Endodermal cell (in vitro differentiated cells): Measurements from ENCODE around the gene PDLIM4. TPM values are rescaled to one million over a fixed set of nuclear protein-coding genes. Genes with fewer than 3 reads are reported as not detected.

Experiments
- DNase-seq: peaks from one replicate; pipeline ENCODE4 v3.0.0-alpha.2; 2017
- H3K27ac ChIP-seq: 2 replicates; pipeline ENCODE4 v1.5.1; 2013; ENCODE audit warnings: mild to moderate bottlenecking, low read depth, low read length, moderate library complexity
- H3K27me3 ChIP-seq: 2 replicates; pipeline ENCODE4 v1.6.1; 2013; ENCODE audit warnings: mild to moderate bottlenecking, low read length, moderate library complexity; ENCODE audit not compliant: insufficient read depth, control insufficient read depth, poor library complexity, severe bottlenecking
- H3K36me3 ChIP-seq: 2 replicates; pipeline ENCODE4 v1.7.0; 2013; ENCODE audit warnings: mild to moderate bottlenecking, low read length, moderate library complexity; ENCODE audit not compliant: control insufficient read depth, insufficient read depth
- H3K4me1 ChIP-seq: one replicate; pipeline ENCODE4 v1.7.0; 2013; ENCODE audit warnings: low read length; ENCODE audit not compliant: control insufficient read depth, insufficient read depth
- H3K4me3 ChIP-seq: 2 replicates; pipeline ENCODE4 v1.5.1; 2013; ENCODE audit warnings: mild to moderate bottlenecking, low read length, moderate library complexity
- H3K9ac ChIP-seq: 2 replicates; pipeline ENCODE4 v1.6.1; 2013; ENCODE audit warnings: mild to moderate bottlenecking, low read length, moderate library complexity; ENCODE audit not compliant: poor library complexity, severe bottlenecking; ENCODE audit errors: extremely low read depth
- H3K9me3 ChIP-seq: 2 replicates; pipeline ENCODE4 v1.6.1; 2013; ENCODE audit warnings: mild to moderate bottlenecking, low read length, moderate library complexity; ENCODE audit not compliant: control insufficient read depth
- H3K27ac Mint-ChIP-seq: 2 replicates; pipeline ENCODE4 v1.8.0; 2020; ENCODE audit warnings: mixed read lengths
- H3K27me3 Mint-ChIP-seq: 2 replicates; pipeline ENCODE4 v1.8.0; 2021; ENCODE audit warnings: mild to moderate bottlenecking, mixed read lengths; ENCODE audit not compliant: insufficient read depth
- H3K36me3 Mint-ChIP-seq: 2 replicates; pipeline ENCODE4 v1.8.0; 2020; ENCODE audit warnings: low read depth, mixed read lengths
- H3K4me1 Mint-ChIP-seq: 2 replicates; pipeline ENCODE4 v1.8.0; 2020; ENCODE audit warnings: mixed read lengths
- H3K4me3 Mint-ChIP-seq: 2 replicates; pipeline ENCODE4 v1.8.0; 2020; ENCODE audit warnings: mild to moderate bottlenecking, moderate library complexity, mixed read lengths
- H3K9me3 Mint-ChIP-seq: 2 replicates; pipeline ENCODE4 v1.8.0; 2020; ENCODE audit warnings: mild to moderate bottlenecking, mixed read lengths
- WGBS, 2 experiments: methylation state at CpG; one replicate each; pipeline versions ENCODE4 v1.1.5 to v1.1.7; 2013; ENCODE audit warnings: missing lambda C conversion rate in 2 of 2, mixed read lengths in 1 of 2; ENCODE audit not compliant: insufficient coverage in 1 of 2, insufficient read length in 1 of 2; 5-methylcytosine and 5-hydroxymethylcytosine counted together
- total RNA-seq, 2 donors: library from RNA; stranded (reverse); fragmentation: NEBNext Ultra II Directional in 1 of 2; extraction: Animal tissue kit (Norgen Biotek cat#: 25700) in 1 of 2; gene quantifications; 2 replicates in 1 of 2; 3 replicates in 1 of 2; pipeline ENCODE4 v1.2.1, GENCODE V29; 2021
- TF ChIP-seq, protein P1 (sequence below): fragments of 200-600 bp; sonication (generic); conservative IDR thresholded peaks from 2 replicates; pipeline ENCODE4 v1.5.0; 2021; ENCODE audit warnings: antibody characterized with exemption, mild to moderate bottlenecking

PDLIM4 gene
- total RNA-seq, 2 donors from 2014 or later, result 9.0 to 11.2 TPM

DNA sequence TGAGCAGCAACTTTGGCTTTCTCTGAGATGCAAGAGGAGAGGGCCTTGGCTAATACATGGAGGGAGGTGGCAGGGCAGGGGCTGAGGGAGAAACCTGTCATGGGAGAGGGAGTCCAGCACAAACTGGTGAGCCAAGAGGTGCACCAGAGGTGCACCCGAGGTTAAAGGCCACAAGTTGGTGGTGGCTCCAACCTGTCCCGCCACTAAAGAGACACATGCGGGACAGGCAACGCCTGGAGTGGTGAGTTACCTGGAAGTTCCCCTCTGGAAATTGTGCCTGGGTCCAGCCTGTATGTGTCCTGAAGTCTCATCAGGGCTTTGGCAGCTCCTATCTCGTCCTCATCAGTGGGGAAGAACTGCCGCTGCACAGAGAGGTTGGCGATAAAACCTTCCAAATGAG lies 43.8 kb upstream of the PDLIM4 start:
- H3K4me3 ChIP-seq, result no peak overlapping the region
- Mint-ChIP-seq H3K27ac (no peak overlapping the region), H3K36me3 (no peaks in the 10 kb centered on the region), H3K4me3 (no peak overlapping the region), H3K9me3 (no peaks in the 10 kb centered on the region), H3K27me3 (no peaks in the 10 kb centered on the region), H3K4me1 (no peaks in the 10 kb centered on the region)
- no peaks in the 10 kb centered on the region for H3K27me3 ChIP-seq
- H3K4me1 ChIP-seq, result no peaks in the 10 kb centered on the region
- TF ChIP-seq, protein P1, sequence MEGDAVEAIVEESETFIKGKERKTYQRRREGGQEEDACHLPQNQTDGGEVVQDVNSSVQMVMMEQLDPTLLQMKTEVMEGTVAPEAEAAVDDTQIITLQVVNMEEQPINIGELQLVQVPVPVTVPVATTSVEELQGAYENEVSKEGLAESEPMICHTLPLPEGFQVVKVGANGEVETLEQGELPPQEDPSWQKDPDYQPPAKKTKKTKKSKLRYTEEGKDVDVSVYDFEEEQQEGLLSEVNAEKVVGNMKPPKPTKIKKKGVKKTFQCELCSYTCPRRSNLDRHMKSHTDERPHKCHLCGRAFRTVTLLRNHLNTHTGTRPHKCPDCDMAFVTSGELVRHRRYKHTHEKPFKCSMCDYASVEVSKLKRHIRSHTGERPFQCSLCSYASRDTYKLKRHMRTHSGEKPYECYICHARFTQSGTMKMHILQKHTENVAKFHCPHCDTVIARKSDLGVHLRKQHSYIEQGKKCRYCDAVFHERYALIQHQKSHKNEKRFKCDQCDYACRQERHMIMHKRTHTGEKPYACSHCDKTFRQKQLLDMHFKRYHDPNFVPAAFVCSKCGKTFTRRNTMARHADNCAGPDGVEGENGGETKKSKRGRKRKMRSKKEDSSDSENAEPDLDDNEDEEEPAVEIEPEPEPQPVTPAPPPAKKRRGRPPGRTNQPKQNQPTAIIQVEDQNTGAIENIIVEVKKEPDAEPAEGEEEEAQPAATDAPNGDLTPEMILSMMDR, result no peak
- 93 to 95% methylated on average over 6 to 7 of the region's 7 CpGs for WGBS, 2 experiments
- DNase-seq, result no peak
- no peaks in the 10 kb centered on the region for H3K9me3 ChIP-seq
- no peak overlapping the region for H3K9ac ChIP-seq
- peaks cover 3% of the 10 kb centered on the region for H3K36me3 ChIP-seq
- H3K27ac ChIP-seq, result no peak overlapping the region

DNA sequence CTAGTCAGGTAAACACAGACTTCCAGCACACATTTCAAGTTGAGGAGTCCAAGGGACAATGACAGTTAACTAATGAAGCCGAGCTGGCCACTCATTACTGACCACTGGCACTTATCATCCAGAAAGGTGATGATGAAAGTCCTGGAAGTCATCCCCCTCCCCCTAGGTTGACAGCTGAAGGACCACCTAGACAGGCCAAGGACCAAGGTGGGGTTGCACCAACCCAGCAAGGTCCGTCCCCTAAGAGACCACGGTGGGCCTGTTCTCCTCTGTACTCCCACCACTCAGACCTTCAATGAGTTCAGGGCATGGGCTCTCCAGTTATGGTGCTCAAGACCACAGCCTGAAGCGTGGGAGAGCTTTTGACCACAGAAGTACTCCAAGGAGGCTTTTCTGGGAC lies 43.0 kb upstream of the PDLIM4 start:
- Histone ChIP-seq H3K36me3 (no peaks in the 10 kb centered on the region), H3K27me3 (no peaks in the 10 kb centered on the region), H3K4me3 (no peak overlapping the region), H3K9me3 (no peaks in the 10 kb centered on the region), H3K4me1 (no peaks in the 10 kb centered on the region), H3K9ac (no peak overlapping the region), H3K27ac (no peak overlapping the region)
- H3K27ac Mint-ChIP-seq, result no peak overlapping the region
- TF ChIP-seq, protein P1, result no peak
- DNase-seq, result no peak
- no peaks in the 10 kb centered on the region for H3K36me3 Mint-ChIP-seq
- 94 to 100% methylated on average over 2 to 4 of the region's 4 CpGs for WGBS, 2 experiments
- no peak overlapping the region for H3K4me3 Mint-ChIP-seq
- no peaks in the 10 kb centered on the region for H3K4me1 Mint-ChIP-seq
- no peaks in the 10 kb centered on the region for H3K27me3 Mint-ChIP-seq
- no peaks in the 10 kb centered on the region for H3K9me3 Mint-ChIP-seq

DNA sequence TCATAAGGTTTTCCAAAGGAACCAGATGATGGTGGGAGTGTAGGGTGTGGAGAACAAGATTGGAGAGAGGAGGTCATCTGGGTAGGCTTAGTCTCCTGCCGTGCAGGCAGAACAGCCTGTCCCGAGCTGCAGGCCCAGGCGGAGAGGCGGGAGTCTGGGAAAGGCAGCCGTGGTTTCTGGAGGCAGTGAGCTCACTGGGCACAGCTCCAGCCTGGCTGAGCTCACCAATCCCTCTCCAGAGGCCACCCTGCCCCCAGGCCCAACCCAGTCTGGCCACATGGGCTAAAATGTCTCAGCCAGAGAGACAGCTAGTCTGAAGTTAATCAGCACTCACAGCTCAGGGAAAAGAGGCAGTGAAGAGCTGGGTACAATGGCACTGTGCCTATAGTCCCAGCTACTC lies 42.2 kb upstream of the PDLIM4 start:
- peaks cover 1% of the 10 kb centered on the region for H3K27me3 ChIP-seq

More for the DNA sequence above, 42.2 kb upstream of the PDLIM4 start:
- no peak overlapping the region for H3K27ac Mint-ChIP-seq
- TF ChIP-seq, protein P1, result no peak
- H3K9me3 ChIP-seq, result no peaks in the 10 kb centered on the region
- no peak overlapping the region for H3K4me3 ChIP-seq
- no peaks in the 10 kb centered on the region for H3K36me3 Mint-ChIP-seq
- H3K27ac ChIP-seq, result no peak overlapping the region
- H3K4me1 ChIP-seq, result no peaks in the 10 kb centered on the region
- H3K9ac ChIP-seq, result no peak overlapping the region
- no peaks in the 10 kb centered on the region for H3K27me3 Mint-ChIP-seq
- H3K36me3 ChIP-seq, result no peaks in the 10 kb centered on the region
- no peaks in the 10 kb centered on the region for H3K4me1 Mint-ChIP-seq
- H3K4me3 Mint-ChIP-seq, result no peak overlapping the region
- H3K9me3 Mint-ChIP-seq, result no peaks in the 10 kb centered on the region
- 93 to 100% methylated on average over 1 to 5 of the region's 5 CpGs for WGBS, 2 experiments
- DNase-seq, result no peak
